HCT116 (cell line): ENCODE data around the gene PCSK2.

ENCODE experiments used
- ATF3 ChIP-seq: IDR thresholded peaks from 2 replicates; pipeline ENCODE4 v1.6.1; 2012
- CEBPB ChIP-seq: IDR thresholded peaks from 2 replicates; pipeline ENCODE4 v1.6.1; 2012; ENCODE audit warnings: low read depth
- EZH2 ChIP-seq: fragments of 200-600 bp; sonication (generic); IDR thresholded peaks from 2 replicates; pipeline ENCODE4 v1.6.1; 2017; ENCODE audit warnings: antibody characterized with exemption, mixed run types
- EZH2phosphoT487 ChIP-seq: fragments of 200-600 bp; IDR thresholded peaks from 2 replicates; pipeline ENCODE4 v1.6.1; 2018; ENCODE audit warnings: antibody characterized with exemption, borderline replicate concordance
- FOSL1 ChIP-seq: IDR thresholded peaks from 2 replicates; pipeline ENCODE4 v1.6.1; 2012; ENCODE audit warnings: low read depth
- POLR2A ChIP-seq: IDR thresholded peaks from 2 replicates; pipeline ENCODE4 v1.7.0; 2011; ENCODE audit warnings: borderline replicate concordance; ENCODE audit not compliant: insufficient read depth, insufficient read length; ENCODE audit errors: extremely low read depth
- POLR2AphosphoS5 ChIP-seq: IDR thresholded peaks from 2 replicates; pipeline ENCODE4 v1.6.1; 2011; ENCODE audit warnings: mild to moderate bottlenecking, low read depth, low read length, moderate library complexity
- SIN3A ChIP-seq: IDR thresholded peaks from 2 replicates; pipeline ENCODE4 v1.6.1; 2012; ENCODE audit warnings: low read depth
- SP1 ChIP-seq: IDR thresholded peaks from 2 replicates; pipeline ENCODE4 v1.6.1; 2012; ENCODE audit warnings: low read depth
- TCF7L2 ChIP-seq: IDR thresholded peaks from 2 replicates; pipeline ENCODE4 v1.7.0; 2011; ENCODE audit warnings: borderline replicate concordance, inconsistent platforms; ENCODE audit not compliant: insufficient read depth, insufficient read length; ENCODE audit errors: extremely low read depth
- YY1 ChIP-seq: IDR thresholded peaks from 2 replicates; pipeline ENCODE4 v1.6.1; 2011; ENCODE audit warnings: low read length, low read depth, moderate library complexity, mild to moderate bottlenecking; ENCODE audit not compliant: insufficient replicate concordance; ENCODE audit errors: extremely low read depth
- ZNF274 ChIP-seq: fragments of 200-500 bp; sonication (Bioruptor generic); IDR thresholded peaks from 2 replicates; pipeline ENCODE4 v1.6.1; 2014; ENCODE audit warnings: mild to moderate bottlenecking, low read depth, low read length, inconsistent platforms
- TF ChIP-seq, protein P1 (sequence below), 3 experiments: fragments of 200-600 bp in 1 of 3; sonication (generic) in 1 of 3; IDR thresholded peaks in 2 of 3; conservative IDR thresholded peaks in 1 of 3; 2 replicates each; pipeline ENCODE4 v1.5.1; 2012 to 2017; ENCODE audit warnings: low read depth in 2 of 3, low read length in 2 of 3, antibody characterized with exemption in 1 of 3, borderline replicate concordance in 1 of 3, control low read depth in 1 of 3, mild to moderate bottlenecking in 1 of 3, mixed read lengths in 1 of 3, mixed run types in 1 of 3, moderate library complexity in 1 of 3; ENCODE audit not compliant: insufficient read depth in 1 of 3
- TF ChIP-seq, protein P2 (sequence below): IDR thresholded peaks from 2 replicates; pipeline ENCODE4 v1.6.1; 2012; ENCODE audit warnings: low read depth

GRCh38 chr20:17314264-17314663 lies 87.4 kb downstream of the PCSK2 start:
- TF ChIP-seq CEBPB, result no peak
- TF ChIP-seq, protein P1, sequence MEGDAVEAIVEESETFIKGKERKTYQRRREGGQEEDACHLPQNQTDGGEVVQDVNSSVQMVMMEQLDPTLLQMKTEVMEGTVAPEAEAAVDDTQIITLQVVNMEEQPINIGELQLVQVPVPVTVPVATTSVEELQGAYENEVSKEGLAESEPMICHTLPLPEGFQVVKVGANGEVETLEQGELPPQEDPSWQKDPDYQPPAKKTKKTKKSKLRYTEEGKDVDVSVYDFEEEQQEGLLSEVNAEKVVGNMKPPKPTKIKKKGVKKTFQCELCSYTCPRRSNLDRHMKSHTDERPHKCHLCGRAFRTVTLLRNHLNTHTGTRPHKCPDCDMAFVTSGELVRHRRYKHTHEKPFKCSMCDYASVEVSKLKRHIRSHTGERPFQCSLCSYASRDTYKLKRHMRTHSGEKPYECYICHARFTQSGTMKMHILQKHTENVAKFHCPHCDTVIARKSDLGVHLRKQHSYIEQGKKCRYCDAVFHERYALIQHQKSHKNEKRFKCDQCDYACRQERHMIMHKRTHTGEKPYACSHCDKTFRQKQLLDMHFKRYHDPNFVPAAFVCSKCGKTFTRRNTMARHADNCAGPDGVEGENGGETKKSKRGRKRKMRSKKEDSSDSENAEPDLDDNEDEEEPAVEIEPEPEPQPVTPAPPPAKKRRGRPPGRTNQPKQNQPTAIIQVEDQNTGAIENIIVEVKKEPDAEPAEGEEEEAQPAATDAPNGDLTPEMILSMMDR (IDR thresholded peaks at IDR 0.05 in 2 of 3, conservative IDR thresholded peaks at IDR 0.05 in 1 of 3; ENCODE audit: borderline replicate concordance in 1 of 3, insufficient read depth in 1 of 3, low read depth in 2 of 3, low read length in 2 of 3), result no peak
- no peak for TF ChIP-seq EZH2
- no peak for TF ChIP-seq POLR2A
- TF ChIP-seq ATF3, result no peak
- TF ChIP-seq YY1, result no peak
- no peak for TF ChIP-seq SP1
- TF ChIP-seq POLR2AphosphoS5, result no peak
- TF ChIP-seq, protein P2, sequence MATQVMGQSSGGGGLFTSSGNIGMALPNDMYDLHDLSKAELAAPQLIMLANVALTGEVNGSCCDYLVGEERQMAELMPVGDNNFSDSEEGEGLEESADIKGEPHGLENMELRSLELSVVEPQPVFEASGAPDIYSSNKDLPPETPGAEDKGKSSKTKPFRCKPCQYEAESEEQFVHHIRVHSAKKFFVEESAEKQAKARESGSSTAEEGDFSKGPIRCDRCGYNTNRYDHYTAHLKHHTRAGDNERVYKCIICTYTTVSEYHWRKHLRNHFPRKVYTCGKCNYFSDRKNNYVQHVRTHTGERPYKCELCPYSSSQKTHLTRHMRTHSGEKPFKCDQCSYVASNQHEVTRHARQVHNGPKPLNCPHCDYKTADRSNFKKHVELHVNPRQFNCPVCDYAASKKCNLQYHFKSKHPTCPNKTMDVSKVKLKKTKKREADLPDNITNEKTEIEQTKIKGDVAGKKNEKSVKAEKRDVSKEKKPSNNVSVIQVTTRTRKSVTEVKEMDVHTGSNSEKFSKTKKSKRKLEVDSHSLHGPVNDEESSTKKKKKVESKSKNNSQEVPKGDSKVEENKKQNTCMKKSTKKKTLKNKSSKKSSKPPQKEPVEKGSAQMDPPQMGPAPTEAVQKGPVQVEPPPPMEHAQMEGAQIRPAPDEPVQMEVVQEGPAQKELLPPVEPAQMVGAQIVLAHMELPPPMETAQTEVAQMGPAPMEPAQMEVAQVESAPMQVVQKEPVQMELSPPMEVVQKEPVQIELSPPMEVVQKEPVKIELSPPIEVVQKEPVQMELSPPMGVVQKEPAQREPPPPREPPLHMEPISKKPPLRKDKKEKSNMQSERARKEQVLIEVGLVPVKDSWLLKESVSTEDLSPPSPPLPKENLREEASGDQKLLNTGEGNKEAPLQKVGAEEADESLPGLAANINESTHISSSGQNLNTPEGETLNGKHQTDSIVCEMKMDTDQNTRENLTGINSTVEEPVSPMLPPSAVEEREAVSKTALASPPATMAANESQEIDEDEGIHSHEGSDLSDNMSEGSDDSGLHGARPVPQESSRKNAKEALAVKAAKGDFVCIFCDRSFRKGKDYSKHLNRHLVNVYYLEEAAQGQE, result no peak
- TF ChIP-seq TCF7L2, result no peak
- TF ChIP-seq FOSL1, result no peak
- TF ChIP-seq EZH2phosphoT487, result no peak
- TF ChIP-seq SIN3A, result no peak
- no peak for TF ChIP-seq ZNF274
